H9 (cell line): ENCODE measurements around the gene HTN1. TPM values are rescaled to one million over a fixed set of nuclear protein-coding genes. Genes with fewer than 3 reads are reported as not detected.
"Not testable (repeated sequence)": the region's sequence is repeated elsewhere in the genome, so short reads cannot be mapped to it uniquely, and the experiment has no call there.

Experiments
- DNase-seq: peaks from one replicate; pipeline ENCODE4 v3.0.0-alpha.2; 2017
- H2AFZ ChIP-seq: one replicate; pipeline ENCODE4 v1.6.1; 2013; ENCODE audit warnings: mild to moderate bottlenecking, low read length, control low read depth, moderate library complexity
- H2AK5ac ChIP-seq: 2 replicates; pipeline ENCODE4 v1.6.1; 2013; ENCODE audit warnings: low read length, control low read depth, mixed read lengths; ENCODE audit not compliant: insufficient read length
- H2BK120ac ChIP-seq: one replicate; pipeline ENCODE4 v1.6.1; 2013; ENCODE audit warnings: low read depth, mild to moderate bottlenecking, low read length, control low read depth, inconsistent platforms; ENCODE audit not compliant: poor library complexity, severe bottlenecking
- H2BK12ac ChIP-seq: 2 replicates; pipeline ENCODE4 v1.6.1; 2013; ENCODE audit warnings: low read length, control low read depth, mixed read lengths, low read depth; ENCODE audit not compliant: insufficient read length
- H2BK15ac ChIP-seq: 2 replicates; pipeline ENCODE4 v1.6.1; 2013; ENCODE audit warnings: low read depth, low read length, control low read depth
- H2BK20ac ChIP-seq: one replicate; pipeline ENCODE4 v1.6.1; 2013; ENCODE audit warnings: low read depth, mild to moderate bottlenecking, low read length, control low read depth, inconsistent platforms; ENCODE audit not compliant: poor library complexity, severe bottlenecking
- H2BK5ac ChIP-seq: 2 replicates; pipeline ENCODE4 v1.6.1; 2013; ENCODE audit warnings: low read length, control low read depth, mixed read lengths; ENCODE audit not compliant: insufficient read length
- H3K14ac ChIP-seq: 2 replicates; pipeline ENCODE4 v1.6.1; 2013; ENCODE audit warnings: low read length, control low read depth; ENCODE audit not compliant: insufficient read depth
- H3K18ac ChIP-seq: 2 replicates; pipeline ENCODE4 v1.6.1; 2013; ENCODE audit warnings: low read depth, mild to moderate bottlenecking, mixed read lengths, low read length, control low read depth; ENCODE audit not compliant: insufficient read length
- H3K23ac ChIP-seq: 2 replicates; pipeline ENCODE4 v1.6.1; 2013; ENCODE audit warnings: low read length, control low read depth, mixed read lengths, low read depth; ENCODE audit not compliant: insufficient read length
- H3K23me2 ChIP-seq: 2 replicates; pipeline ENCODE4 v1.6.1; 2013; ENCODE audit warnings: low read depth, mild to moderate bottlenecking, mixed read lengths, low read length, control low read depth; ENCODE audit not compliant: insufficient read length, poor library complexity, severe bottlenecking
- H3K27ac ChIP-seq: 2 replicates; pipeline ENCODE4 v1.5.1; 2013; ENCODE audit warnings: low read length, control low read depth, mixed read lengths, low read depth; ENCODE audit not compliant: insufficient read length
- H3K27me3 ChIP-seq: 2 replicates; pipeline ENCODE4 v1.6.1; 2013; ENCODE audit warnings: low read length, control low read depth, inconsistent platforms; ENCODE audit not compliant: insufficient read depth
- H3K4ac ChIP-seq: 2 replicates; pipeline ENCODE4 v1.6.1; 2013; ENCODE audit warnings: low read depth, mild to moderate bottlenecking, control low read depth, inconsistent platforms, low read length, moderate library complexity
- H3K4me1 ChIP-seq: 2 replicates; pipeline ENCODE4 v1.6.1; 2013; ENCODE audit warnings: low read length, control low read depth, inconsistent platforms; ENCODE audit not compliant: insufficient read depth
- H3K4me2 ChIP-seq: 2 replicates; pipeline ENCODE4 v1.6.1; 2013; ENCODE audit warnings: low read length, control low read depth, mixed read lengths; ENCODE audit not compliant: insufficient read length, insufficient read depth
- H3K56ac ChIP-seq: 2 replicates; pipeline ENCODE4 v1.6.1; 2013; ENCODE audit warnings: low read depth, mild to moderate bottlenecking, mixed read lengths, low read length, control low read depth; ENCODE audit not compliant: insufficient read length
- H3K79me1 ChIP-seq: 2 replicates; pipeline ENCODE4 v1.6.1; 2013; ENCODE audit warnings: low read depth, mild to moderate bottlenecking, moderate library complexity, low read length, control low read depth, inconsistent platforms; ENCODE audit not compliant: insufficient read depth, poor library complexity, severe bottlenecking
- H3K79me2 ChIP-seq: 2 replicates; pipeline ENCODE4 v1.6.1; 2013; ENCODE audit warnings: low read length, control low read depth, inconsistent platforms; ENCODE audit not compliant: insufficient read depth
- H3K9ac ChIP-seq: 2 replicates; pipeline ENCODE4 v1.6.1; 2013; ENCODE audit warnings: low read length, control low read depth, mixed read lengths; ENCODE audit not compliant: insufficient read length; ENCODE audit errors: extremely low read depth
- H3K9me3 ChIP-seq: one replicate; pipeline ENCODE4 v1.6.1; 2013; ENCODE audit warnings: low read depth, low read length, inconsistent platforms; ENCODE audit not compliant: control insufficient read depth
- H3T11ph ChIP-seq: one replicate; pipeline ENCODE4 v1.6.1; 2013; ENCODE audit warnings: mild to moderate bottlenecking, low read length, control low read depth, inconsistent platforms
- H4K20me1 ChIP-seq: one replicate; pipeline ENCODE4 v1.6.1; 2013; ENCODE audit not compliant: control insufficient read depth, insufficient read length, insufficient read depth
- H4K5ac ChIP-seq: 2 replicates; pipeline ENCODE4 v1.6.1; 2013; ENCODE audit warnings: low read depth, mild to moderate bottlenecking, mixed read lengths, low read length, control low read depth; ENCODE audit not compliant: insufficient read length
- H4K8ac ChIP-seq: replicated peaks from 2 replicates; pipeline ENCODE4 v1.6.1; 2013; ENCODE audit warnings: low read length, control low read depth, mixed read lengths, low read depth; ENCODE audit not compliant: insufficient read length
- H4K91ac ChIP-seq: 2 replicates; pipeline ENCODE4 v1.6.1; 2013; ENCODE audit warnings: low read depth, mild to moderate bottlenecking, moderate library complexity, mixed read lengths, low read length, control low read depth; ENCODE audit not compliant: insufficient read length
- H3K27ac Mint-ChIP-seq, 3 experiments: 2 replicates in 2 of 3; 3 replicates in 1 of 3; pipeline ENCODE4 v1.8.0; 2020 to 2021; ENCODE audit warnings: mixed read lengths in 3 of 3, mild to moderate bottlenecking in 1 of 3, moderate library complexity in 1 of 3
- H3K27me3 Mint-ChIP-seq: 2 replicates; pipeline ENCODE4 v1.8.0; 2021; ENCODE audit warnings: low read depth, mild to moderate bottlenecking, moderate library complexity, mixed read lengths
- H3K36me3 Mint-ChIP-seq, 3 experiments: 2 replicates in 2 of 3; 3 replicates in 1 of 3; pipeline ENCODE4 v1.8.0; 2020 to 2021; ENCODE audit warnings: low read depth in 3 of 3, mixed read lengths in 3 of 3; ENCODE audit not compliant: insufficient read depth in 1 of 3
- H3K4me1 Mint-ChIP-seq, 2 experiments: 2 replicates each; pipeline ENCODE4 v1.8.0; 2020; ENCODE audit warnings: mixed read lengths in 2 of 2
- H3K4me3 Mint-ChIP-seq, 2 experiments: 2 replicates in 1 of 2; 3 replicates in 1 of 2; pipeline ENCODE4 v1.8.0; 2020 to 2021; ENCODE audit warnings: mild to moderate bottlenecking in 2 of 2, mixed read lengths in 2 of 2, moderate library complexity in 1 of 2
- H3K9me3 Mint-ChIP-seq, 2 experiments: 2 replicates in 1 of 2; 3 replicates in 1 of 2; pipeline ENCODE4 v1.8.0; 2020; ENCODE audit warnings: mild to moderate bottlenecking in 2 of 2, mixed read lengths in 2 of 2, moderate library complexity in 1 of 2
- WGBS: extraction: QIAGEN DNeasy Blood & Tissue Kit; methylation state at CpG from one replicate; pipeline ENCODE4 v1.1.7; 2013; ENCODE audit warnings: missing lambda C conversion rate, low lambda C conversion rate, mixed read lengths; ENCODE audit not compliant: insufficient read length; ENCODE audit errors: extremely low coverage; 5-methylcytosine and 5-hydroxymethylcytosine counted together
- total RNA-seq: library from RNA; stranded (reverse); gene quantifications from 2 replicates; pipeline ENCODE4 v1.2.1, GENCODE V29; 2021
- TF ChIP-seq, protein P1 (sequence below): fragments of 200-600 bp; sonication (generic); conservative IDR thresholded peaks from 3 replicates; pipeline ENCODE4 v1.8.0; 2021; ENCODE audit warnings: antibody characterized with exemption, mild to moderate bottlenecking

HTN1 gene
- total RNA-seq, 1 experiment from 2014 or later, result not detected

DNA sequence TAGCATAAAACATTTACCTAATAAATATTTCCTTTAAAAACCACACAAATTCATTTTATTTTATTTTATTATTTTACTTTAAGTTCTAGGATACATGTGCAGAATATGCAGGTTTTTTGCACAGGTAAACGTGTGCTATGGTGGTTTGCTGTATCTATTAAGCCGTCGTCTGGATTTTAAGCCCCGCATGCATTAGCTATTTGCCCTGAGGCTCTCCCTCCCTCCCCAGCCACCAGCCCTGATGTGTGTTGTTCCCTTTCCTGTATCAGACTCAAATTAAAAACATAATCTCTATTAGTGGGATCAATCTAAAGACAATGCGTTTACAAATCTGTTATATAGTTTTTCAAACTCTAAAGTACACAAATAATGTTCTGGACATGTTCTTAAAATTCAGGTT lies 23.2 kb upstream of the HTN1 start:
- Histone ChIP-seq H4K8ac (no peak overlapping the region), H2AFZ (no peak overlapping the region), H2AK5ac (no peak overlapping the region), H2BK5ac (no peak overlapping the region), H3K79me2 (no peaks in the 10 kb centered on the region), H3K18ac (no peak overlapping the region), H3T11ph (no peak overlapping the region), H4K91ac (no peak overlapping the region), H3K27ac (no peak overlapping the region), H2BK20ac (no peak overlapping the region), H3K56ac (no peak overlapping the region), H3K4me1 (no peaks in the 10 kb centered on the region), H3K23me2 (no peaks in the 10 kb centered on the region), H3K79me1 (no peaks in the 10 kb centered on the region), H4K20me1 (no peaks in the 10 kb centered on the region), H3K9ac (no peak overlapping the region), H3K9me3 (no peaks in the 10 kb centered on the region), H2BK120ac (no peak overlapping the region), H3K4ac (no peak overlapping the region), H3K27me3 (no peaks in the 10 kb centered on the region), H2BK12ac (no peak overlapping the region), H3K14ac (no peak overlapping the region), H2BK15ac (no peak overlapping the region), H4K5ac (no peak overlapping the region), H3K23ac (no peak overlapping the region), H3K4me2 (no peak overlapping the region)
- Mint-ChIP-seq H3K27ac (no peak overlapping the region), H3K27me3 (no peaks in the 10 kb centered on the region), H3K36me3 (no peaks in the 10 kb centered on the region), H3K4me3 (no peak overlapping the region), H3K4me1 (no peaks in the 10 kb centered on the region), H3K9me3 (no peaks in the 10 kb centered on the region)
- TF ChIP-seq, protein P1, sequence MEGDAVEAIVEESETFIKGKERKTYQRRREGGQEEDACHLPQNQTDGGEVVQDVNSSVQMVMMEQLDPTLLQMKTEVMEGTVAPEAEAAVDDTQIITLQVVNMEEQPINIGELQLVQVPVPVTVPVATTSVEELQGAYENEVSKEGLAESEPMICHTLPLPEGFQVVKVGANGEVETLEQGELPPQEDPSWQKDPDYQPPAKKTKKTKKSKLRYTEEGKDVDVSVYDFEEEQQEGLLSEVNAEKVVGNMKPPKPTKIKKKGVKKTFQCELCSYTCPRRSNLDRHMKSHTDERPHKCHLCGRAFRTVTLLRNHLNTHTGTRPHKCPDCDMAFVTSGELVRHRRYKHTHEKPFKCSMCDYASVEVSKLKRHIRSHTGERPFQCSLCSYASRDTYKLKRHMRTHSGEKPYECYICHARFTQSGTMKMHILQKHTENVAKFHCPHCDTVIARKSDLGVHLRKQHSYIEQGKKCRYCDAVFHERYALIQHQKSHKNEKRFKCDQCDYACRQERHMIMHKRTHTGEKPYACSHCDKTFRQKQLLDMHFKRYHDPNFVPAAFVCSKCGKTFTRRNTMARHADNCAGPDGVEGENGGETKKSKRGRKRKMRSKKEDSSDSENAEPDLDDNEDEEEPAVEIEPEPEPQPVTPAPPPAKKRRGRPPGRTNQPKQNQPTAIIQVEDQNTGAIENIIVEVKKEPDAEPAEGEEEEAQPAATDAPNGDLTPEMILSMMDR, result no peak
- no peak for DNase-seq
- WGBS, result no CpG with 5 or more reads among the region's 5 CpGs

GRCh38 chr4:70028159-70028558 lies 22.1 kb upstream of the HTN1 start, which contains the start of gene HTN3:
TSS of gene HTN3 (plus strand) at chr4:70028459. CDS start at chr4:70030741, 2,282 bp downstream.
- not testable (repeated sequence) for H2BK120ac ChIP-seq, H3K18ac ChIP-seq, H3K9ac ChIP-seq, H3K27ac ChIP-seq, H2BK5ac ChIP-seq, H3K9me3 ChIP-seq, H3K56ac ChIP-seq, H2BK12ac ChIP-seq, H3K4me3 Mint-ChIP-seq, H3K14ac ChIP-seq, H2BK20ac ChIP-seq, DNase-seq, H4K20me1 ChIP-seq, H3T11ph ChIP-seq, H3K27me3 ChIP-seq, H3K79me1 ChIP-seq, H3K79me2 ChIP-seq, H2BK15ac ChIP-seq, H3K27ac Mint-ChIP-seq, H4K91ac ChIP-seq, H3K4me2 ChIP-seq, H3K4me1 Mint-ChIP-seq, H3K23me2 ChIP-seq, H3K23ac ChIP-seq, H3K9me3 Mint-ChIP-seq, H3K4ac ChIP-seq, H2AK5ac ChIP-seq, H3K27me3 Mint-ChIP-seq, H4K8ac ChIP-seq, H4K5ac ChIP-seq, H3K36me3 Mint-ChIP-seq, H2AFZ ChIP-seq, H3K4me1 ChIP-seq
- no CpG with 5 or more reads among the region's 7 CpGs for WGBS
